ENCODE results near the gene PSRC1. TPM values are rescaled to one million over a fixed set of nuclear protein-coding genes. Genes with fewer than 3 reads are reported as not detected.

The PSRC1 gene
- total RNA-seq, 6 experiments from 2014 or later, result 0.70 to 3.4 (median 1.5) TPM

DNA sequence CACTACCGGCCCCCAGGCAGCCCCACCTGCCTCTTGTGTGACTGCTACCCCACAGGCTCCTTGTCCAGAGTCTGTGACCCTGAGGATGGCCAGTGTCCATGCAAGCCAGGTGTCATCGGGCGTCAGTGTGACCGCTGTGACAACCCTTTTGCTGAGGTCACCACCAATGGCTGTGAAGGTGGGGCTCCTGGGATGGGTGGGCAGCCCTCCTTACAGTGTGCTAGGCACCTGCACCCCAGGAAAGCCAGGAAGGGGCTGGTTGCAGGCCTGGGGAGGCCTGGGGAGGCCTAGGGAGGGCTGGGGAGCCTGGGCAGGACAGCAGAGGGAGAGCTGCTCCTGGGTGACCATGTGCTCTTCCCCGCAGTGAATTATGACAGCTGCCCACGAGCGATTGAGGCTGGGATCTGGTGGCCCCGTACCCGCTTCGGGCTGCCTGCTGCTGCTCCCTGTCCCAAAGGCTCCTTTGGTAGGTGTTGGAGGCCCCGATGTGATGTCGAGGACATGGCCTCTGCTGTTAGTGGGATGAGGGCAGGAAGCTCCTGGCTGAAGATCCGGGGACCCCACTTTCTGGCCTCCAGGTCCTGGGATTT lies 17.1 kb downstream of the PSRC1 start:
- Histone ChIP-seq H3K4me1 (no peaks in the 10 kb centered on the region), H3K4me3 (no peak overlapping the region), H3K36me3 (no peaks in the 10 kb centered on the region), H3K27me3 (no peaks in the 10 kb centered on the region), H3K27ac (no peak overlapping the region), H3K9me3 (no peaks in the 10 kb centered on the region)
- DNase-seq, result no peak
- no peak for ATAC-seq
- WGBS (ENCODE audit: insufficient coverage, low coverage, low lambda C conversion rate, missing lambda C conversion rate), result 80% methylated on average over 1 of the region's 13 CpGs
- no peak for TF ChIP-seq POLR2A (IDR thresholded peaks at IDR 0.05)
- TF ChIP-seq, protein P1, sequence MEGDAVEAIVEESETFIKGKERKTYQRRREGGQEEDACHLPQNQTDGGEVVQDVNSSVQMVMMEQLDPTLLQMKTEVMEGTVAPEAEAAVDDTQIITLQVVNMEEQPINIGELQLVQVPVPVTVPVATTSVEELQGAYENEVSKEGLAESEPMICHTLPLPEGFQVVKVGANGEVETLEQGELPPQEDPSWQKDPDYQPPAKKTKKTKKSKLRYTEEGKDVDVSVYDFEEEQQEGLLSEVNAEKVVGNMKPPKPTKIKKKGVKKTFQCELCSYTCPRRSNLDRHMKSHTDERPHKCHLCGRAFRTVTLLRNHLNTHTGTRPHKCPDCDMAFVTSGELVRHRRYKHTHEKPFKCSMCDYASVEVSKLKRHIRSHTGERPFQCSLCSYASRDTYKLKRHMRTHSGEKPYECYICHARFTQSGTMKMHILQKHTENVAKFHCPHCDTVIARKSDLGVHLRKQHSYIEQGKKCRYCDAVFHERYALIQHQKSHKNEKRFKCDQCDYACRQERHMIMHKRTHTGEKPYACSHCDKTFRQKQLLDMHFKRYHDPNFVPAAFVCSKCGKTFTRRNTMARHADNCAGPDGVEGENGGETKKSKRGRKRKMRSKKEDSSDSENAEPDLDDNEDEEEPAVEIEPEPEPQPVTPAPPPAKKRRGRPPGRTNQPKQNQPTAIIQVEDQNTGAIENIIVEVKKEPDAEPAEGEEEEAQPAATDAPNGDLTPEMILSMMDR (IDR thresholded peaks at IDR 0.05), result no peak
- intact Hi-C loops (cut with DNase I), result no loop called here

- no peak for ATAC-seq
- Histone ChIP-seq H3K4me1 (no peaks in the 10 kb centered on the region), H3K27me3 (no peaks in the 10 kb centered on the region), H3K9me3 (no peaks in the 10 kb centered on the region), H3K27ac (no peak overlapping the region), H3K4me3 (no peak overlapping the region), H3K36me3 (no peaks in the 10 kb centered on the region)
- WGBS (ENCODE audit: insufficient coverage, low coverage, low lambda C conversion rate, missing lambda C conversion rate), result no CpG with 5 or more reads among the region's 4 CpGs
- no peak for TF ChIP-seq POLR2A (IDR thresholded peaks at IDR 0.05)
- TF ChIP-seq, protein P1 (IDR thresholded peaks at IDR 0.05), result no peak
- no peak for DNase-seq
- intact Hi-C loops (cut with DNase I), result no loop called here
Measured at GRCh38 chr1:109265016-109265415, 17.9 kb downstream of the PSRC1 start.

DNA sequence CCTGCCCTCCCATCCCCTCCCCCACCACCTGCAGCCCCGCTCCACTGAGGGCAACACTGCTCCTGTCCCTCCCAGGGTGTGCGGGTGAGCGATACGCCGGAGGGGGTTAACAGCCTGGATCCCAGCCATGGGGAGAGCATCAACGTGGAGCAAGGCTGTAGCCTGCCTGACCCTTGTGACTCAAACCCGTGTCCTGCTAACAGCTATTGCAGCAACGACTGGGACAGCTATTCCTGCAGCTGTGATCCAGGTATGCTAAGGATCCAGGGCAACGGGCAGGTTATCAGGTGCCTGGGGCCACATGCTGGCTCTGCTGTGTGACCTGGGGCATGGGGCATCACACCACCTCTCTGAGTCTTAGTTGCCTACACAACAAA lies 18.6 kb downstream of the PSRC1 start:
- Histone ChIP-seq H3K27ac (no peak overlapping the region), H3K4me3 (no peak overlapping the region), H3K9me3 (no peaks in the 10 kb centered on the region), H3K36me3 (no peaks in the 10 kb centered on the region), H3K27me3 (no peaks in the 10 kb centered on the region), H3K4me1 (no peaks in the 10 kb centered on the region)
- ATAC-seq (no peak), DNase-seq (no peak)
- TF ChIP-seq, protein P1 (IDR thresholded peaks at IDR 0.05), result no peak
- intact Hi-C loops (cut with DNase I), result loop anchor here (5.0 kb wide), 3 partner anchors 133 to 268 kb away; partner anchors contain the start of gene SORT1 (in 1 of the 2)
- 93% methylated on average over 3 of the region's 9 CpGs for WGBS (ENCODE audit: insufficient coverage, low coverage, low lambda C conversion rate, missing lambda C conversion rate)

GRCh38 chr1:109263597-109264378 lies 19.2 kb downstream of the PSRC1 start:
- Histone ChIP-seq H3K27ac (no peak overlapping the region), H3K27me3 (no peaks in the 10 kb centered on the region), H3K4me1 (no peaks in the 10 kb centered on the region), H3K9me3 (no peaks in the 10 kb centered on the region), H3K36me3 (no peaks in the 10 kb centered on the region), H3K4me3 (no peak overlapping the region)
- DNase-seq (peak; percentile 94 to 97 (median 96)), ATAC-seq (peak; percentile 98 to 100 (median 99))
- TF ChIP-seq POLR2A (IDR thresholded peaks at IDR 0.05), result no peak
- TF ChIP-seq, protein P1 (IDR thresholded peaks at IDR 0.05), result peak; percentile 95 to 100 (median 98)
- intact Hi-C loops (cut with DNase I), result loop anchor here (5.0 kb wide), 3 partner anchors 134 to 269 kb away; partner anchors contain the start of gene SORT1 (in 1 of the 2)
- 6% methylated on average over 3 of the region's 29 CpGs for WGBS (ENCODE audit: insufficient coverage, low coverage, low lambda C conversion rate, missing lambda C conversion rate)

All from right lobe of liver (tissue), 6 donors.